Muscle of leg (tissue), 11 donors: ENCODE measurements around the gene PDPN. TPM values are rescaled to one million over a fixed set of nuclear protein-coding genes. Genes with fewer than 3 reads are reported as not detected.

Experiments used
- DNase-seq: peaks from one replicate; pipeline ENCODE4 v3.0.0; 2013
- H3K27ac ChIP-seq: one replicate; pipeline ENCODE4 v1.5.1; 2013; ENCODE audit warnings: mild to moderate bottlenecking, low read length, control low read depth
- H3K27me3 ChIP-seq: one replicate; pipeline ENCODE4 v1.6.1; 2013; ENCODE audit warnings: low read length; ENCODE audit not compliant: control insufficient read depth, insufficient read depth
- H3K36me3 ChIP-seq: one replicate; pipeline ENCODE4 v1.6.1; 2013; ENCODE audit warnings: low read length; ENCODE audit not compliant: control insufficient read depth, insufficient read depth
- H3K4me1 ChIP-seq: one replicate; pipeline ENCODE4 v1.6.1; 2013; ENCODE audit warnings: low read length; ENCODE audit not compliant: control insufficient read depth, insufficient read depth
- H3K4me3 ChIP-seq: one replicate; pipeline ENCODE4 v1.5.1; 2013; ENCODE audit warnings: low read length, control low read depth
- H3K9me3 ChIP-seq: replicated peaks from 2 replicates; pipeline ENCODE4 v1.6.1; 2013; ENCODE audit warnings: low read depth, low read length; ENCODE audit not compliant: control insufficient read depth
- WGBS: methylation state at CpG from one replicate; pipeline ENCODE4 v1.1.5; 2013; ENCODE audit warnings: missing lambda C conversion rate; ENCODE audit not compliant: insufficient coverage; 5-methylcytosine and 5-hydroxymethylcytosine counted together
- polyA plus RNA-seq, 8 donors: library from polyadenylated mRNA; unstranded; fragments of 120-200 nt; gene quantifications; one replicate each; pipeline versions ENCODE4 v1.2.1 to v1.2.3, GENCODE V29; 2013; ENCODE audit warnings: inconsistent platforms in 1 of 8, low replicate concordance in 1 of 8; ENCODE audit not compliant: insufficient read length in 8 of 8, insufficient read depth in 1 of 8
- total RNA-seq: library from RNA; stranded (reverse); fragments of 120-200 nt; gene quantifications from one replicate; pipeline ENCODE4 v1.2.4, GENCODE V29; 2013

PDPN gene
- total and polyA plus RNA-seq, 9 donors: 14.5 to 52.2 (median 41.2) TPM

- Histone ChIP-seq H3K9me3 (no peaks in the 10 kb centered on the region), H3K4me1 (peaks cover 32% of the 10 kb centered on the region), H3K27ac (peak overlapping the region; percentile 77), H3K36me3 (no peaks in the 10 kb centered on the region), H3K4me3 (no peak overlapping the region), H3K27me3 (peaks cover 19% of the 10 kb centered on the region)
- 14% methylated on average over 3 of the region's 7 CpGs for WGBS
- DNase-seq: peak; percentile 69
Measured at GRCh38 chr1:13586001-13586400, 2.4 kb downstream of the PDPN start.

GRCh38 chr1:13587256-13588030, 3.8 kb downstream of the PDPN start:
- H3K27ac ChIP-seq: no peak overlapping the region
- H3K27me3 ChIP-seq: peaks cover 16% of the 10 kb centered on the region
- no peak for DNase-seq
- H3K4me3 ChIP-seq: no peak overlapping the region
- whole genome bisulfite sequencing: 55% methylated on average over 4 of the region's 9 CpGs
- H3K4me1 ChIP-seq: peaks cover 32% of the 10 kb centered on the region
- H3K36me3 ChIP-seq: peaks cover 6% of the 10 kb centered on the region
- no peaks in the 10 kb centered on the region for H3K9me3 ChIP-seq

- no peak overlapping the region for H3K27ac ChIP-seq
- no CpG with 5 or more reads among the region's 11 CpGs for WGBS
- DNase-seq: no peak
Measured at GRCh38 chr1:13588946-13589796, 5.5 kb downstream of the PDPN start.

GRCh38 chr1:13590486-13590885, 6.9 kb downstream of the PDPN start:
- 80% methylated on average over 5 of the region's 7 CpGs for WGBS
- H3K9me3 ChIP-seq: no peaks in the 10 kb centered on the region
- H3K27me3 ChIP-seq: peaks cover 4% of the 10 kb centered on the region
- H3K27ac ChIP-seq: no peak overlapping the region
- peaks cover 6% of the 10 kb centered on the region for H3K36me3 ChIP-seq
- no peak for DNase-seq
- H3K4me3 ChIP-seq: no peak overlapping the region
- H3K4me1 ChIP-seq: peaks cover 26% of the 10 kb centered on the region

More at GRCh38 chr1:13588946-13589796, 5.5 kb downstream of the PDPN start:
- Histone ChIP-seq H3K4me3 (no peak overlapping the region), H3K36me3 (peaks cover 6% of the 10 kb centered on the region), H3K4me1 (peaks cover 35% of the 10 kb centered on the region), H3K9me3 (no peaks in the 10 kb centered on the region), H3K27me3 (peaks cover 8% of the 10 kb centered on the region)

- H3K4me1 ChIP-seq: peaks cover 14% of the 10 kb centered on the region
- peak overlapping the region; percentile 89 for H3K27ac ChIP-seq
- H3K4me3 ChIP-seq: no peak overlapping the region
- H3K36me3 ChIP-seq: peaks cover 7% of the 10 kb centered on the region
- no peaks in the 10 kb centered on the region for H3K9me3 ChIP-seq
- DNase-seq: peak; percentile 94
- WGBS: 0% methylated on average over 1 of the region's 10 CpGs
- H3K27me3 ChIP-seq: no peaks in the 10 kb centered on the region
Measured at GRCh38 chr1:13593511-13594131, 10.0 kb downstream of the PDPN start.

GRCh38 chr1:13595411-13595810, 11.8 kb downstream of the PDPN start:
- WGBS: 82% methylated on average over 10 of the region's 10 CpGs
- H3K27me3 ChIP-seq: no peaks in the 10 kb centered on the region
- peaks cover 7% of the 10 kb centered on the region for H3K36me3 ChIP-seq
- H3K4me1 ChIP-seq: peaks cover 17% of the 10 kb centered on the region
- no peak overlapping the region for H3K4me3 ChIP-seq
- no peak overlapping the region for H3K27ac ChIP-seq
- no peaks in the 10 kb centered on the region for H3K9me3 ChIP-seq
- no peak for DNase-seq

GRCh38 chr1:13597166-13597565, 13.5 kb downstream of the PDPN start:
- 72% methylated on average over 3 of the region's 7 CpGs for WGBS
- no peaks in the 10 kb centered on the region for H3K9me3 ChIP-seq
- peaks cover 25% of the 10 kb centered on the region for H3K4me1 ChIP-seq
- no peak for DNase-seq
- H3K27ac ChIP-seq: no peak overlapping the region
- peaks cover 2% of the 10 kb centered on the region for H3K36me3 ChIP-seq
- no peaks in the 10 kb centered on the region for H3K27me3 ChIP-seq
- no peak overlapping the region for H3K4me3 ChIP-seq

GRCh38 chr1:13600762-13601453, 17.3 kb downstream of the PDPN start:
- Histone ChIP-seq H3K4me3 (no peak overlapping the region), H3K27me3 (no peaks in the 10 kb centered on the region), H3K27ac (no peak overlapping the region), H3K9me3 (no peaks in the 10 kb centered on the region), H3K36me3 (peaks cover 2% of the 10 kb centered on the region), H3K4me1 (peaks cover 12% of the 10 kb centered on the region)
- DNase-seq: peak; percentile 26
- WGBS: 45% methylated on average over 3 of the region's 7 CpGs

GRCh38 chr1:13604176-13604575, 20.5 kb downstream of the PDPN start:
- Histone ChIP-seq H3K9me3 (no peaks in the 10 kb centered on the region), H3K36me3 (peaks cover 5% of the 10 kb centered on the region), H3K27ac (no peak overlapping the region), H3K27me3 (no peaks in the 10 kb centered on the region), H3K4me1 (peaks cover 12% of the 10 kb centered on the region), H3K4me3 (no peak overlapping the region)
- 20% methylated on average over 1 of the region's 5 CpGs for WGBS
- peak; percentile 51 for DNase-seq
